Fibroblast of lung (primary cell): ENCODE results near the gene UNCX. TPM values are rescaled to one million over a fixed set of nuclear protein-coding genes. Genes with fewer than 3 reads are reported as not detected.
A peak's percentile ranks its signal among the peaks of the same experiment; 100 is the strongest.

Experiments
- DNase-seq, 2 donors: peaks; one replicate each; pipeline versions ENCODE4 v3.0.0 to v3.0.0-alpha.2; 2010; ENCODE audit warnings: low read depth in 2 of 2
- H2AFZ ChIP-seq: 2 replicates; pipeline ENCODE4 v1.5.1; 2012; ENCODE audit warnings: low read length, control low read depth, inconsistent platforms
- H3K27ac ChIP-seq: 2 replicates; pipeline ENCODE4 v1.5.1; 2011; ENCODE audit warnings: low read length, control low read depth; ENCODE audit not compliant: insufficient read depth
- H3K27me3 ChIP-seq: 2 replicates; pipeline ENCODE4 v1.5.1; 2011; ENCODE audit warnings: mild to moderate bottlenecking, low read length; ENCODE audit not compliant: control insufficient read depth, insufficient read depth
- H3K36me3 ChIP-seq: 2 replicates; pipeline ENCODE4 v1.5.1; 2011; ENCODE audit warnings: low read length; ENCODE audit not compliant: control insufficient read depth, insufficient read depth
- H3K4me1 ChIP-seq: 2 replicates; pipeline ENCODE4 v1.5.1; 2011; ENCODE audit warnings: low read length; ENCODE audit not compliant: control insufficient read depth, insufficient read depth; ENCODE audit errors: extremely low read depth
- H3K4me2 ChIP-seq: 2 replicates; pipeline ENCODE4 v1.5.1; 2011; ENCODE audit warnings: low read length, control low read depth; ENCODE audit not compliant: insufficient read depth; ENCODE audit errors: extremely low read depth
- H3K4me3 ChIP-seq, 4 experiments: fragments of 200-600 bp in 1 of 4; sonication (generic) in 1 of 4; replicated peaks in 1 of 4; 2 replicates each; pipeline ENCODE4 v1.5.1; 2011 to 2016; ENCODE audit warnings: low read length in 4 of 4, low read depth in 3 of 4, mild to moderate bottlenecking in 3 of 4, control low read depth in 2 of 4, inconsistent platforms in 1 of 4, mixed read lengths in 1 of 4; ENCODE audit not compliant: insufficient read depth in 1 of 4; ENCODE audit errors: control extremely low read depth in 1 of 4
- H3K79me2 ChIP-seq: 2 replicates; pipeline ENCODE4 v1.5.1; 2012; ENCODE audit warnings: mild to moderate bottlenecking, low read length, inconsistent platforms; ENCODE audit not compliant: control insufficient read depth, insufficient read depth
- H3K9ac ChIP-seq: 2 replicates; pipeline ENCODE4 v1.5.1; 2011; ENCODE audit warnings: mild to moderate bottlenecking, low read length, control low read depth; ENCODE audit not compliant: insufficient read depth
- H3K9me3 ChIP-seq: 2 replicates; pipeline ENCODE4 v1.5.1; 2012; ENCODE audit warnings: low read depth, low read length; ENCODE audit not compliant: control insufficient read depth, insufficient read depth
- H4K20me1 ChIP-seq: 2 replicates; pipeline ENCODE4 v1.5.1; 2011; ENCODE audit warnings: low read length; ENCODE audit not compliant: control insufficient read depth, insufficient read depth; ENCODE audit errors: extremely low read depth
- EZH2 ChIP-seq: IDR thresholded peaks from 2 replicates; pipeline ENCODE4 v1.5.1; 2012; ENCODE audit warnings: low read length, control low read depth, mild to moderate bottlenecking; ENCODE audit errors: missing control alignments
- polyA plus RNA-seq, 2 donors: library from polyadenylated mRNA; depleted of rRNA in 1 of 2; stranded (reverse) in 1 of 2; unstranded in 1 of 2; fragments of >200 nt; gene quantifications; 2 replicates each; pipeline ENCODE4 v1.2.1, GENCODE V29; 2011 to 2012; ENCODE audit warnings: missing spikeins in 1 of 2
- total RNA-seq: library from RNA; depleted of rRNA; stranded (reverse); fragments of >200 nt; gene quantifications from 2 replicates; pipeline ENCODE4 v1.2.1, GENCODE V29; 2014
- TF ChIP-seq, protein P1 (sequence below), 2 donors: IDR thresholded peaks in 1 of 2; conservative IDR thresholded peaks in 1 of 2; 1 replicate in 1 of 2; 2 replicates in 1 of 2; pipeline ENCODE4 v1.5.1; 2011 to 2012; ENCODE audit warnings: low read length in 2 of 2, control low read depth in 1 of 2, inconsistent platforms in 1 of 2, low read depth in 1 of 2, mild to moderate bottlenecking in 1 of 2

The UNCX gene
- total and polyA plus RNA-seq, 2 donors (not counting 1 experiment from before 2014, with no cell fraction given): not detected

DNA sequence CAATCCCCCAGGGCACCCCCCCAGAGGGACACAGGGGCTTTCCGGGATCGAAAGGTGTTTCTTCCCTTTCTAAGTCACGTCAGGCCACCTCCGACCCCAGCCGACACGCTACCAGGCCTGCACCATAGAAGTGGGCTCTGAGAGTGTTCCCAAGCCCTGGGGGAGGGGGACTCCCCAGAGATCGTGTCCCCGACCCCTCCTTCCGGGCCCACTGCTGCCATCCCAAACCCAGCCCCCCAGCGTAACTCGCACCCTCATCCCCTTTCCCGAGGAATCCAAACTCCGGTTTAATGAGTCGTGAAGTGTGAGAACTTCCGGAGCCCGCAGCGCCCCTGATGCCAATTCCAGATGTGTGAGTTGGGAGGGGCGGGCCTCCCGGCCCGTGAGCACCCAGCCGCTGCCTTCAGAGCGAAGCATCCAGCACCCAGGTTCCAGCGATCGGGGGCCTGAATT, 11.3 kb downstream of the UNCX start:
- no peak overlapping the region for H3K4me3 ChIP-seq
- peaks cover 90% of the 10 kb centered on the region for H3K27me3 ChIP-seq
- no peak overlapping the region for H3K4me2 ChIP-seq
- H2AFZ ChIP-seq: no peak overlapping the region
- H3K9me3 ChIP-seq: no peaks in the 10 kb centered on the region
- DNase-seq: no peak
- no peak overlapping the region for H3K27ac ChIP-seq
- H4K20me1 ChIP-seq: no peaks in the 10 kb centered on the region
- no peaks in the 10 kb centered on the region for H3K79me2 ChIP-seq
- H3K36me3 ChIP-seq: no peaks in the 10 kb centered on the region
- H3K9ac ChIP-seq: no peak overlapping the region
- TF ChIP-seq, protein P1, sequence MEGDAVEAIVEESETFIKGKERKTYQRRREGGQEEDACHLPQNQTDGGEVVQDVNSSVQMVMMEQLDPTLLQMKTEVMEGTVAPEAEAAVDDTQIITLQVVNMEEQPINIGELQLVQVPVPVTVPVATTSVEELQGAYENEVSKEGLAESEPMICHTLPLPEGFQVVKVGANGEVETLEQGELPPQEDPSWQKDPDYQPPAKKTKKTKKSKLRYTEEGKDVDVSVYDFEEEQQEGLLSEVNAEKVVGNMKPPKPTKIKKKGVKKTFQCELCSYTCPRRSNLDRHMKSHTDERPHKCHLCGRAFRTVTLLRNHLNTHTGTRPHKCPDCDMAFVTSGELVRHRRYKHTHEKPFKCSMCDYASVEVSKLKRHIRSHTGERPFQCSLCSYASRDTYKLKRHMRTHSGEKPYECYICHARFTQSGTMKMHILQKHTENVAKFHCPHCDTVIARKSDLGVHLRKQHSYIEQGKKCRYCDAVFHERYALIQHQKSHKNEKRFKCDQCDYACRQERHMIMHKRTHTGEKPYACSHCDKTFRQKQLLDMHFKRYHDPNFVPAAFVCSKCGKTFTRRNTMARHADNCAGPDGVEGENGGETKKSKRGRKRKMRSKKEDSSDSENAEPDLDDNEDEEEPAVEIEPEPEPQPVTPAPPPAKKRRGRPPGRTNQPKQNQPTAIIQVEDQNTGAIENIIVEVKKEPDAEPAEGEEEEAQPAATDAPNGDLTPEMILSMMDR (conservative IDR thresholded peaks at IDR 0.05 in 1 of 2, IDR thresholded peaks at IDR 0.05 in 1 of 2; ENCODE audit: low read depth in 1 of 2, low read length in 2 of 2): no peak
- TF ChIP-seq EZH2: peak; percentile 47
- H3K4me1 ChIP-seq: no peaks in the 10 kb centered on the region

DNA sequence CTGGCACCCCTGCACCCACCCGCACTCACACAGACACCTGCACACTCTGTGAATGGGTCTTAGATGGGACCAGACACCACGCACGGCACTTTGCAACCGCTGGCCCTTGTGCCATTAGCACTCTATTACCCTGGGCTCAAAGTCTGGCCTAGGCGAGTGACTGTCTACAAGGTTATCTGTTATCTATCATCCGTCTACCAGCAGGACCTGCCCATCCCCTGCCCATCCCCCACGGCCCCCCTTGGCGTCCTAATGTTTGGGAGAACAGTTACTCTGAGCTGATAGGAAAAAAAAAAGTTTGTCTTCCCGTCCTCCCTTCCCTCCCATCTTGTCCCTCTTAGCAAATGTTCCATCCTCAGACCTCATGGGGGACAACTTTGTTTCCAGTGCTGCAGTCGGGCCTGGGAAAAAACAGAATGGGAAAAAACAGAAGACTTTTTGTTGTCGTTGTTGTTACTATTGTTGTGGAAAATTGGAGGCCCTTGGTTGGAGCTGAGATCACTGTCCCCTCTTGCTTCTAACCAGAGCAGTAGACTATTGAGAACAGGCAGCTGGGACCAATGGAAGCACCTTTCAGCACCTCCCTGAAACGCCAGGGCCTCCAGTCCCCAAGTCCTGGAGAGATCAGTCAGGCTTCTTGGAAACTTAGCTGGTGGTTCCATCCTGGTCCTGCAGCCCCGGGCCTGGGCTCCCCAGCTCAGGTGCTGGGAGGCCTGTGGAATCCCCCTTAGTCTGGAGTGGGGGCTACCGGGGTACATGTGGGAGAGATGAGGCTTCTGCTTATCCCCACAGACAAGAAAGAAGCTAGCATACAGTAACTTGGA, 12.2 kb downstream of the UNCX start:
- Histone ChIP-seq H3K9me3 (no peaks in the 10 kb centered on the region), H4K20me1 (no peaks in the 10 kb centered on the region), H3K4me3 (no peak overlapping the region), H2AFZ (no peak overlapping the region), H3K27me3 (peaks cover 84% of the 10 kb centered on the region), H3K79me2 (no peaks in the 10 kb centered on the region), H3K4me1 (no peaks in the 10 kb centered on the region), H3K36me3 (no peaks in the 10 kb centered on the region), H3K27ac (no peak overlapping the region), H3K9ac (no peak overlapping the region), H3K4me2 (no peak overlapping the region)
- TF ChIP-seq EZH2: peak; percentile 38
- TF ChIP-seq, protein P1 (conservative IDR thresholded peaks at IDR 0.05 in 1 of 2, IDR thresholded peaks at IDR 0.05 in 1 of 2; ENCODE audit: low read depth in 1 of 2, low read length in 2 of 2): no peak
- DNase-seq: no peak

DNA sequence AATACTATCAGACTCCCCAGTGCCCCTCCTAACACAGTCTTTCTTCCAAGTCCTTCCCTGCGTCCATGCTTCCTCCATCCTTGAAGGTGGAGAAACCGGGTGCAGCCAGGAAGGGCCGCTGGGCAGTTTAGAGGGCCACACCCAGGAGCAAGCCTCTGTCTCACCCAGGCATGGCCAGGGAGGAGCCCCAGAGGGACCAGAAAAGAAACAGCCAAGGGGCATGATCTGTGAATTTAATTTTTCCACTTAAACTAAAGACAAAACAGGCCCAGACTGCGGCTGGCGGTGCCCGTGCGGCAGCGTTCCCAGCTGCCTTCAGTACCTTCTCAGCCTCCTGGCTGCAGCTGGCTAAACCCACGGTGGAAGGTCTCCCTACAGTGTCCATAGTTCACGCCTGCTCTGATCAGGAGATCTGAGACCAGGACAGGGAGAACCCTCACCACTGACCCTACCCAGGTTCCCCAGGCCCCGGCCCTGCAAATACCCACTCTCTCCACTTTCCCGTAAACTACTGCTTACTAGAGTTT, 12.9 kb downstream of the UNCX start:
- H3K27me3 ChIP-seq: peaks cover 83% of the 10 kb centered on the region

More for the DNA sequence above, 12.9 kb downstream of the UNCX start:
- TF ChIP-seq, protein P1 (conservative IDR thresholded peaks at IDR 0.05 in 1 of 2, IDR thresholded peaks at IDR 0.05 in 1 of 2; ENCODE audit: low read depth in 1 of 2, low read length in 2 of 2): no peak
- peak; percentile 47 for TF ChIP-seq EZH2
- no peaks in the 10 kb centered on the region for H3K4me1 ChIP-seq
- no peaks in the 10 kb centered on the region for H3K79me2 ChIP-seq
- H3K36me3 ChIP-seq: no peaks in the 10 kb centered on the region
- no peaks in the 10 kb centered on the region for H4K20me1 ChIP-seq
- no peak overlapping the region for H3K9ac ChIP-seq
- DNase-seq: no peak
- H3K4me2 ChIP-seq: no peak overlapping the region
- H3K9me3 ChIP-seq: no peaks in the 10 kb centered on the region
- no peak overlapping the region for H3K27ac ChIP-seq
- no peak overlapping the region for H2AFZ ChIP-seq
- H3K4me3 ChIP-seq: no peak overlapping the region
